H1 (cell line): ENCODE measurements around the gene ANKS1A. TPM values are rescaled to one million over a fixed set of nuclear protein-coding genes. Genes with fewer than 3 reads are reported as not detected.

Experiments
- CTCF ChIA-PET: fragments of 300-600 bp; sonication (Branson Sonifier 250); formaldehyde crosslinking; loops from one replicate; lab custom pipeline; 2021; ENCODE audit not compliant: partially characterized antibody; lab: Charles Lee
- POLR2A ChIA-PET: fragments of 300-600 bp; sonication (Branson Sonifier 250); formaldehyde crosslinking; loops from one replicate; lab custom pipeline; 2021; ENCODE audit warnings: inconsistent platforms; ENCODE audit not compliant: partially characterized antibody; lab: Charles Lee
- DNase-seq, 2 experiments: peaks; one replicate each; pipeline versions ENCODE4 v3.0.0 to v3.0.0-alpha.2; 2010 to 2022; ENCODE audit warnings: low spot score in 2 of 2, low read depth in 1 of 2, mixed read lengths in 1 of 2
- FAIRE-seq: peaks from 2 replicates; lab custom pipeline; 2011; peaks lifted over from hg19 to GRCh38; lab: Jason Lieb, UNC
- H2AFZ ChIP-seq: 2 replicates; pipeline ENCODE4 v1.8.1; 2012; ENCODE audit warnings: low read length, inconsistent platforms
- H2AK5ac ChIP-seq: 2 replicates; pipeline ENCODE4 v1.6.1; 2013; ENCODE audit warnings: low read depth, low read length
- H2BK120ac ChIP-seq: replicated peaks from 2 replicates; pipeline ENCODE3; 2013; ENCODE audit warnings: low read depth, low read length, inconsistent platforms
- H2BK12ac ChIP-seq: 2 replicates; pipeline ENCODE4 v1.6.1; 2013; ENCODE audit warnings: low read depth, low read length
- H2BK15ac ChIP-seq: 2 replicates; pipeline ENCODE4 v1.6.1; 2013; ENCODE audit warnings: low read length
- H2BK20ac ChIP-seq: 2 replicates; pipeline ENCODE4 v1.6.1; 2013; ENCODE audit warnings: low read length
- H2BK5ac ChIP-seq: 2 replicates; pipeline ENCODE4 v1.6.1; 2013; ENCODE audit warnings: low read depth, low read length
- H3K14ac ChIP-seq: 2 replicates; pipeline ENCODE4 v1.6.1; 2013; ENCODE audit warnings: inconsistent platforms; ENCODE audit not compliant: insufficient read length
- H3K18ac ChIP-seq: 2 replicates; pipeline ENCODE4 v1.6.1; 2013; ENCODE audit warnings: low read length; ENCODE audit errors: extremely low read depth
- H3K23ac ChIP-seq: 2 replicates; pipeline ENCODE4 v1.6.1; 2013; ENCODE audit warnings: inconsistent platforms; ENCODE audit not compliant: insufficient read length
- H3K23me2 ChIP-seq: 2 replicates; pipeline ENCODE4 v1.6.1; 2013; ENCODE audit warnings: low read depth, low read length
- H3K27ac ChIP-seq: 2 replicates; pipeline ENCODE4 v1.6.1; 2011; ENCODE audit warnings: low read depth, low read length, inconsistent platforms
- H3K27me3 ChIP-seq, 4 experiments: replicated peaks in 1 of 4; 1 replicate in 1 of 4; 2 replicates in 3 of 4; pipeline versions ENCODE4 v1.6.1 to v1.8.1; 2011 to 2013; ENCODE audit warnings: low read length in 3 of 4, mild to moderate bottlenecking in 3 of 4, inconsistent platforms in 2 of 4, mixed read lengths in 2 of 4, moderate library complexity in 1 of 4; ENCODE audit not compliant: control insufficient read depth in 3 of 4, insufficient read depth in 3 of 4; ENCODE audit errors: extremely low read depth in 1 of 4
- H3K36me3 ChIP-seq, 4 experiments: 2 replicates each; pipeline versions ENCODE4 v1.6.1 to v1.8.1; 2011 to 2013; ENCODE audit warnings: mild to moderate bottlenecking in 4 of 4, low read length in 3 of 4, moderate library complexity in 2 of 4, control low read depth in 1 of 4, inconsistent platforms in 1 of 4; ENCODE audit not compliant: insufficient read depth in 4 of 4, control insufficient read depth in 2 of 4
- H3K4ac ChIP-seq: replicated peaks from 2 replicates; pipeline ENCODE3; 2013; ENCODE audit warnings: low read length, low read depth, mixed read lengths, inconsistent platforms; ENCODE audit not compliant: insufficient read length
- H3K4me1 ChIP-seq, 4 experiments: replicated peaks in 1 of 4; 1 replicate in 1 of 4; 2 replicates in 3 of 4; pipeline versions ENCODE4 v1.6.1 to v1.8.1; 2011 to 2013; ENCODE audit warnings: low read length in 3 of 4, inconsistent platforms in 2 of 4, mixed read lengths in 1 of 4; ENCODE audit not compliant: insufficient read depth in 4 of 4, control insufficient read depth in 3 of 4
- H3K4me2 ChIP-seq, 2 experiments: 2 replicates each; pipeline versions ENCODE4 v1.6.1 to v1.8.1; 2011 to 2013; ENCODE audit warnings: low read depth in 2 of 2, low read length in 2 of 2, control low read depth in 1 of 2, inconsistent platforms in 1 of 2, mild to moderate bottlenecking in 1 of 2; ENCODE audit not compliant: insufficient read depth in 1 of 2
- H3K4me3 ChIP-seq, 4 experiments: fragments of 200-600, 300-600 bp in 1 of 4; sonication (generic), shearing (Covaris generic), sonication (Bioruptor Twin) in 1 of 4; 2 replicates each; pipeline versions ENCODE4 v1.5.1 to v1.8.1; 2011 to 2016; ENCODE audit warnings: low read length in 4 of 4, low read depth in 3 of 4, control low read depth in 2 of 4, inconsistent platforms in 2 of 4, mild to moderate bottlenecking in 2 of 4, mixed read lengths in 1 of 4, moderate library complexity in 1 of 4; ENCODE audit not compliant: insufficient read depth in 2 of 4; ENCODE audit errors: extremely low read depth in 1 of 4
- H3K56ac ChIP-seq: replicated peaks from 2 replicates; pipeline ENCODE3; 2013; ENCODE audit warnings: low read depth, mild to moderate bottlenecking, mixed read lengths, low read length, inconsistent platforms; ENCODE audit not compliant: insufficient read length
- H3K79me1 ChIP-seq: 2 replicates; pipeline ENCODE4 v1.6.1; 2013; ENCODE audit warnings: low read depth, low read length, control low read depth
- H3K79me2 ChIP-seq, 2 experiments: 2 replicates each; pipeline versions ENCODE4 v1.6.1 to v1.8.1; 2012 to 2013; ENCODE audit warnings: low read length in 2 of 2, mild to moderate bottlenecking in 2 of 2, inconsistent platforms in 1 of 2; ENCODE audit not compliant: insufficient read depth in 2 of 2, control insufficient read depth in 1 of 2
- H3K9ac ChIP-seq, 4 experiments: replicated peaks in 1 of 4; 1 replicate in 1 of 4; 2 replicates in 3 of 4; pipeline versions ENCODE4 v1.6.1 to v1.8.1; 2011 to 2013; ENCODE audit warnings: low read depth in 3 of 4, low read length in 3 of 4, control low read depth in 2 of 4, mild to moderate bottlenecking in 2 of 4, moderate library complexity in 2 of 4, inconsistent platforms in 1 of 4; ENCODE audit errors: extremely low read depth in 1 of 4
- H3K9me3 ChIP-seq, 2 experiments: 2 replicates each; pipeline versions ENCODE4 v1.6.1 to v1.8.1; 2012 to 2013; ENCODE audit warnings: mild to moderate bottlenecking in 2 of 2, moderate library complexity in 2 of 2, control low read depth in 1 of 2, inconsistent platforms in 1 of 2, low read depth in 1 of 2, low read length in 1 of 2, mixed read lengths in 1 of 2; ENCODE audit not compliant: insufficient read depth in 2 of 2
- H4K20me1 ChIP-seq, 2 experiments: replicated peaks in 1 of 2; 2 replicates each; pipeline versions ENCODE3 to v1.8.1; 2011 to 2013; ENCODE audit warnings: inconsistent platforms in 2 of 2, low read length in 2 of 2, mild to moderate bottlenecking in 1 of 2; ENCODE audit not compliant: insufficient read depth in 2 of 2, control insufficient read depth in 1 of 2
- H4K5ac ChIP-seq: 2 replicates; pipeline ENCODE4 v1.6.1; 2013; ENCODE audit warnings: low read length, low read depth, mixed read lengths, inconsistent platforms; ENCODE audit not compliant: insufficient read length
- H4K8ac ChIP-seq: 2 replicates; pipeline ENCODE4 v1.8.0; 2013; ENCODE audit warnings: mild to moderate bottlenecking, moderate library complexity, low read length, inconsistent platforms; ENCODE audit not compliant: insufficient read depth; ENCODE audit errors: extremely low read depth
- H4K91ac ChIP-seq: replicated peaks from 2 replicates; pipeline ENCODE3; 2013; ENCODE audit warnings: low read length, mixed read lengths, inconsistent platforms; ENCODE audit not compliant: insufficient read length
- RAD21 ChIP-seq, 2 experiments: IDR thresholded peaks in 1 of 2; conservative IDR thresholded peaks in 1 of 2; 2 replicates each; pipeline ENCODE4 v1.6.1; 2011; ENCODE audit warnings: low read depth in 2 of 2, low read length in 2 of 2, improper control_type of control experiment in 1 of 2, inconsistent platforms in 1 of 2, mild to moderate bottlenecking in 1 of 2, moderate library complexity in 1 of 2
- TAF7 ChIP-seq: optimal IDR thresholded peaks from 2 replicates; pipeline ENCODE3; 2011; ENCODE audit warnings: low read depth, mild to moderate bottlenecking, inconsistent platforms, low read length, moderate library complexity, borderline replicate concordance
- WGBS, 2 experiments: shearing (Covaris generic) in 1 of 2; methylation state at CpG; one replicate each; pipeline versions ENCODE4 v1.1.6 to v1.1.7; 2013 to 2015; ENCODE audit warnings: low lambda C conversion rate in 2 of 2, mixed read lengths in 2 of 2, inconsistent platforms in 1 of 2, low coverage in 1 of 2, missing lambda C conversion rate in 1 of 2; ENCODE audit not compliant: insufficient replicate concordance in 2 of 2, insufficient coverage in 1 of 2, insufficient read length in 1 of 2; ENCODE audit errors: extremely low coverage in 1 of 2, missing lambda C conversion rate in 1 of 2; 5-methylcytosine and 5-hydroxymethylcytosine counted together
- polyA plus RNA-seq, 7 experiments: library from polyadenylated mRNA; depleted of rRNA in 3 of 7; stranded (reverse) in 5 of 7; unstranded in 2 of 7; fragments of >200 nt in 5 of 7; fragments of 200-250 nt in 2 of 7; gene quantifications; 1 replicate in 5 of 7; 2 replicates in 1 of 7; 4 replicates in 1 of 7; pipeline versions ENCODE4 v1.2.1 to v1.2.3, GENCODE V29; 2011 to 2013; ENCODE audit warnings: missing spikeins in 2 of 7, mixed read lengths in 2 of 7
- total RNA-seq: library from RNA; stranded (reverse); fragmentation: NEBNext Ultra II Directional; extraction: Animal tissue kit (Norgen Biotek cat#: 25700); gene quantifications from 2 replicates; pipeline ENCODE4 v1.2.1, GENCODE V29; 2021
- TF ChIP-seq, protein P1 (sequence below): IDR thresholded peaks from 2 replicates; pipeline ENCODE4 v1.6.1; 2011; ENCODE audit warnings: low read depth, mild to moderate bottlenecking, low read length; ENCODE audit not compliant: insufficient read depth

Gene ANKS1A
- total and polyA plus RNA-seq, 2 of the 8 experiments (the other 6 are each of a cell fraction or from before 2014, with no cell fraction given): 9.8 to 30.9 TPM

DNA sequence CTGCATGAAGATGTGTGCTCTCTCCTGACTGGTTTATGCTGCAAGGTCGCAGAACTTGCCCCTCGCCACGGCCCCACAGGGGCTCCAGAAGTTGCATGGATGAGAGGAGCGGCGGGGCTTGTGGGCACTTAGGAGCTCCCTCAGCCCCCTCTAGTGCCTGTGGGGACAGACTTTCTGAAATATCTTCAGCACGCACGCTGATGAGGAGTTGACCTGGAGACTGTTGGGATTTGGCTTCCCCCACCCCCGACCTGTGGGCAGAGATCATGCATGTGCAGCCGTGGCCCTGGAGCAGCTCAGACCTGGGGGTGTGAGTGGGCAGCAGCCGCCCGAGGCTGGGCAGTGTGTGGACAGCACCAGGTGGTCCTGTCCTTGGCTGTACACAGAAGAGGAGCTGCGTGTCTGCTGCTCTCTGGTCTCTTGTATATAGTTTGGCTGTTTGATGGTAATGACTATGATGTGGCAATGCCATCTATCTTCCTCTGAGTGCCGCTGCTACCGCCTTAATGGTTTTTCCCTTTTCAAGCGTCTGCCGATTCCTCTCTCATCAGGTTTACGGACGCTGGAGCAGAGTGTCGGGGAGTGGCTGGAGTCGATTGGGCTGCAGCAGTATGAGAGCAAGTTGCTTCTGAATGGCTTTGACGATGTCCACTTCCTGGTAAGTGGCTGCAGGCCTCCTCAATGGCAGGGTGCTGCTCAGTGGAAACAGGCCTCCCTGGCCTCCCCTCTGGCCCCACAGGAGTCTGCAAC lies 170.7 kb downstream of the ANKS1A start:
- no peak for DNase-seq
- Histone ChIP-seq H3K23ac (no peak overlapping the region), H3K79me2 (no peaks in the 10 kb centered on the region), H3K4me3 (no peak overlapping the region), H3K4ac (no peak overlapping the region), H4K5ac (no peak overlapping the region), H3K14ac (no peak overlapping the region), H2AFZ (no peak overlapping the region), H2BK5ac (no peak overlapping the region; the same call in 1 of the 2 replicates), H2BK15ac (no peak overlapping the region), H3K18ac (no peak overlapping the region), H3K4me1 (peaks cover 0 to 5% (median 1%) of the 10 kb centered on the region in 4 experiments; a peak in 5 of 7 replicates), H2BK20ac (no peak overlapping the region), H3K36me3 (peaks cover 0 to 7% (median under 1%) of the 10 kb centered on the region in 4 experiments; a peak in 3 of 8 replicates), H3K79me1 (no peaks in the 10 kb centered on the region; the same call in 1 of the 2 replicates), H4K8ac (no peak overlapping the region; the same call in 1 of the 2 replicates), H2AK5ac (no peak overlapping the region), H3K56ac (no peak overlapping the region), H4K20me1 (no peaks in the 10 kb centered on the region), H2BK120ac (no peak overlapping the region), H3K27me3 (no peaks in the 10 kb centered on the region), H3K4me2 (no peak overlapping the region), H2BK12ac (no peak overlapping the region), H3K23me2 (no peaks in the 10 kb centered on the region), H3K27ac (no peak overlapping the region), H3K9me3 (no peaks in the 10 kb centered on the region), H4K91ac (no peak overlapping the region), H3K9ac (no peak overlapping the region)
- POLR2A ChIA-PET: interaction anchor here (0.6 to 0.9 kb wide), 3 partner anchors 8 to 317 kb away, joined by 3 read pairs; no protein-coding TSS in a partner anchor
- CTCF ChIA-PET: interaction anchor here (0.8 to 5.7 kb wide), 13 partner anchors 10 to 146 kb away, joined by 3 to 37 read pairs (median 6); no protein-coding TSS in a partner anchor
- no peak for FAIRE-seq
- TF ChIP-seq TAF7 (no peak), RAD21 (IDR thresholded peaks at IDR 0.05 in 1 of 2, conservative IDR thresholded peaks at IDR 0.05 in 1 of 2; ENCODE audit: low read depth in 2 of 2, low read length in 2 of 2) (peak; percentile 5 to 30; a peak in 2 of 4 replicates)
- TF ChIP-seq, protein P1, sequence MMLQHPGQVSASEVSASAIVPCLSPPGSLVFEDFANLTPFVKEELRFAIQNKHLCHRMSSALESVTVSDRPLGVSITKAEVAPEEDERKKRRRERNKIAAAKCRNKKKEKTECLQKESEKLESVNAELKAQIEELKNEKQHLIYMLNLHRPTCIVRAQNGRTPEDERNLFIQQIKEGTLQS: no peak
- 85% methylated on average over 19 of the region's 21 CpGs; no CpG with 5 or more reads in 1 of the 2 experiments for WGBS, 2 experiments
